H1 (cell line): ENCODE measurements around the gene FKRP. TPM values are rescaled to one million over a fixed set of nuclear protein-coding genes. Genes with fewer than 3 reads are reported as not detected.
A peak's percentile ranks its signal among the peaks of the same experiment; 100 is the strongest.

Experiments used
- HDAC2 ChIP-seq, 2 experiments: fragments of 300-600 bp in 1 of 2; sonication (generic) in 1 of 2; IDR thresholded peaks; 2 replicates each; pipeline ENCODE4 v1.6.1; 2011 to 2012; ENCODE audit warnings: low read depth in 2 of 2, low read length in 2 of 2, mild to moderate bottlenecking in 2 of 2, moderate library complexity in 2 of 2, borderline replicate concordance in 1 of 2, inconsistent platforms in 1 of 2
- JUND ChIP-seq: IDR thresholded peaks from 2 replicates; pipeline ENCODE4 v1.6.1; 2011; ENCODE audit warnings: mild to moderate bottlenecking, improper control_type of control experiment, low read length
- KDM1A ChIP-seq: fragments of 200-600, 300-600 bp; sonication (generic); IDR thresholded peaks from 2 replicates; pipeline ENCODE4 v1.7.1; 2016; ENCODE audit warnings: mild to moderate bottlenecking, low read length, borderline replicate concordance
- POLR2AphosphoS5 ChIP-seq: IDR thresholded peaks from 2 replicates; pipeline ENCODE4 v1.6.1; 2011; ENCODE audit warnings: low read depth, low read length
- RNF2 ChIP-seq: fragments of 200-900, 300-1000 bp; sonication (generic); IDR thresholded peaks from 2 replicates; pipeline ENCODE4 v1.7.1; 2016; ENCODE audit warnings: borderline replicate concordance, low read depth, mild to moderate bottlenecking, antibody characterized with exemption, low read length; ENCODE audit not compliant: poor library complexity, severe bottlenecking; ENCODE audit errors: missing control alignments
- SAP30 ChIP-seq: fragments of 300-600 bp; sonication (generic); IDR thresholded peaks from 2 replicates; pipeline ENCODE4 v1.7.1; 2012; ENCODE audit warnings: low read length, moderate library complexity, mild to moderate bottlenecking, inconsistent platforms; ENCODE audit not compliant: insufficient read depth, insufficient replicate concordance
- SIN3A ChIP-seq, 2 experiments: IDR thresholded peaks in 1 of 2; conservative IDR thresholded peaks in 1 of 2; 2 replicates each; pipeline ENCODE4 v1.6.1; 2011 to 2012; ENCODE audit warnings: low read length in 2 of 2, improper control_type of control experiment in 1 of 2, low read depth in 1 of 2, mild to moderate bottlenecking in 1 of 2
- SP1 ChIP-seq: IDR thresholded peaks from 2 replicates; pipeline ENCODE4 v1.6.1; 2011; ENCODE audit warnings: low read depth, low read length
- SP2 ChIP-seq: IDR thresholded peaks from 2 replicates; pipeline ENCODE4 v1.6.1; 2012; ENCODE audit warnings: mild to moderate bottlenecking, low read length, inconsistent platforms
- TAF7 ChIP-seq: optimal IDR thresholded peaks from 2 replicates; pipeline ENCODE3; 2011; ENCODE audit warnings: low read depth, mild to moderate bottlenecking, inconsistent platforms, low read length, moderate library complexity, borderline replicate concordance
- polyA plus RNA-seq, 7 experiments: library from polyadenylated mRNA; depleted of rRNA in 3 of 7; stranded (reverse) in 5 of 7; unstranded in 2 of 7; fragments of >200 nt in 5 of 7; fragments of 200-250 nt in 2 of 7; gene quantifications; 1 replicate in 5 of 7; 2 replicates in 1 of 7; 4 replicates in 1 of 7; pipeline versions ENCODE4 v1.2.1 to v1.2.3, GENCODE V29; 2011 to 2013; ENCODE audit warnings: missing spikeins in 2 of 7, mixed read lengths in 2 of 7
- total RNA-seq: library from RNA; stranded (reverse); fragmentation: NEBNext Ultra II Directional; extraction: Animal tissue kit (Norgen Biotek cat#: 25700); gene quantifications from 2 replicates; pipeline ENCODE4 v1.2.1, GENCODE V29; 2021
- TF ChIP-seq, protein P1 (sequence below): IDR thresholded peaks from 2 replicates; pipeline ENCODE4 v1.6.1; 2012; ENCODE audit warnings: inconsistent platforms

The FKRP gene
- total and polyA plus RNA-seq, 2 of the 8 experiments (the other 6 are each of a cell fraction or from before 2014, with no cell fraction given): 17.1 to 24.4 TPM

DNA sequence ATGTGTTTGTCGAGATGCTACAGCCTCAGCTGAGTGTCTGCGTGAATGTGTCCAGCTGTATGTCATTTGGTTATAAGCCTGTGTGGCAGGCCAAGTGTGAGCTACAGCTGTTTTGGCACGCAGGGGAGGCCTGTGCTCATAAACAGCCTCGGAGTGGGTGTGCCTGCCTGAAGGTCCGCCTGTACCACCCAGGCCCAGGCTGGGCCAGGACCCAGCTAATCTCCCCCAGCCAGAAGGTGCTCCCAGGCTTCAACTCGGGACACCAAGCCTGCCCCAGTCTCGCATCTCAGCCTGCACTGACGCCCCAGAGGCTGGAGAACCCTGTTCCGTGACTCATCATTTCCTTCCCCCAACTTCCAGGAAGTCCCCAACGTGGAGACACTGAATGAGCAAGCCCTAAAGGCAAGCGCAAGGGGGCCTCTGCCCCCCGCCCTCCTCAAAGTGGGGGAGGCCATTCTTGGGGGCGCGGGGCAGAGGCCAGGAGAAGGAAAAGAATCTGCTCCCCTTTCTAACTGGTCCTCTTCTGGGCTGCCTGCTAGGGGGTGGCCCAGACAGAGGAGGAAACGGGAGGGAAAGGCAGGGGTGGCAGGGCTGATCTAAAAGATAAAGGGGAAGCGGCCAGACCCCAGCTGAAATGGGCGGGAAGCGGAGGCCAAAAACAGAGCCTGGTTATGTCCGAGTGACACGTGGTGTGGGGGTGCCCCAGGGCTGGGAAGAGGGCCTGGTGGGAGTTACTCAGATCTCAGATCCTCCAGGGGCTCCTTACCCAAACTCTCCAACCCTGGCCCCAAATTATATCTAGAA lies 40.6 kb downstream of the FKRP start (continued):
- TF ChIP-seq, protein P1, sequence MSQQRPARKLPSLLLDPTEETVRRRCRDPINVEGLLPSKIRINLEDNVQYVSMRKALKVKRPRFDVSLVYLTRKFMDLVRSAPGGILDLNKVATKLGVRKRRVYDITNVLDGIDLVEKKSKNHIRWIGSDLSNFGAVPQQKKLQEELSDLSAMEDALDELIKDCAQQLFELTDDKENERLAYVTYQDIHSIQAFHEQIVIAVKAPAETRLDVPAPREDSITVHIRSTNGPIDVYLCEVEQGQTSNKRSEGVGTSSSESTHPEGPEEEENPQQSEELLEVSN: peak; percentile 90
- TF ChIP-seq SIN3A (conservative IDR thresholded peaks at IDR 0.05 in 1 of 2, IDR thresholded peaks at IDR 0.05 in 1 of 2; ENCODE audit: low read depth in 1 of 2, low read length in 2 of 2) (peak; percentile 81 to 89), TAF7 (peak; percentile 15), KDM1A (no peak), SP1 (no peak), SP2 (no peak), POLR2AphosphoS5 (peak; percentile 20), HDAC2 (IDR thresholded peaks at IDR 0.05; ENCODE audit: borderline replicate concordance in 1 of 2, low read depth in 2 of 2, low read length in 2 of 2) (0 out of 4 replicates have a peak, but pooled peaks of 1 of the 2 experiments have one; percentile 13), SAP30 (peak; percentile 80), JUND (0 out of 2 replicates have a peak, but pooled peaks have one; percentile 28), RNF2 (no peak)
